Activated naive CD8-positive, alpha-beta T cell treated with anti-CD3 and anti-CD28 coated beads, Interleukin-2, amount 10 ng/mL, durations not matched to agents 7 days and 5 days (primary cell): ENCODE data around the gene FADS2. TPM values are rescaled to one million over a fixed set of nuclear protein-coding genes. Genes with fewer than 3 reads are reported as not detected.

Source experiments
- ATAC-seq: fragments of 150-1000 bp; cut with Tn5 transposase; one replicate; pipeline ENCODE4 v1.10.0; 2021; ENCODE audit warnings: low read depth, moderate library complexity
- POLR2A ChIA-PET: fragments of 350-600 bp; sonication (Branson Sonifier 250); formaldehyde crosslinking; loops from one replicate; lab custom pipeline; 2021; ENCODE audit warnings: antibody characterized with exemption; lab: Charles Lee
- DNase-seq: peaks from one replicate; pipeline ENCODE4 v3.0.0; 2021
- H3K27ac Mint-ChIP-seq: one replicate; pipeline ENCODE4 v1.8.0; 2022; ENCODE audit warnings: mild to moderate bottlenecking, mixed read lengths
- H3K27me3 Mint-ChIP-seq: one replicate; pipeline ENCODE4 v1.8.0; 2022; ENCODE audit warnings: mild to moderate bottlenecking, moderate library complexity, mixed read lengths
- H3K36me3 Mint-ChIP-seq: one replicate; pipeline ENCODE4 v1.8.0; 2021; ENCODE audit warnings: mild to moderate bottlenecking, mixed read lengths
- H3K4me1 Mint-ChIP-seq: one replicate; pipeline ENCODE4 v1.8.0; 2021; ENCODE audit warnings: mixed read lengths
- H3K4me3 Mint-ChIP-seq: one replicate; pipeline ENCODE4 v1.8.0; 2022; ENCODE audit warnings: mild to moderate bottlenecking, moderate library complexity, mixed read lengths
- H3K9me3 Mint-ChIP-seq: one replicate; pipeline ENCODE4 v1.8.0; 2021; ENCODE audit warnings: mixed read lengths
- total RNA-seq, 2 experiments: library from RNA; stranded (reverse); gene quantifications; one replicate each; pipeline ENCODE4 v1.2.3, GENCODE V29; 2021

Gene FADS2
- total RNA-seq, 2 experiments from 2014 or later: 245 to 280 TPM

DNA sequence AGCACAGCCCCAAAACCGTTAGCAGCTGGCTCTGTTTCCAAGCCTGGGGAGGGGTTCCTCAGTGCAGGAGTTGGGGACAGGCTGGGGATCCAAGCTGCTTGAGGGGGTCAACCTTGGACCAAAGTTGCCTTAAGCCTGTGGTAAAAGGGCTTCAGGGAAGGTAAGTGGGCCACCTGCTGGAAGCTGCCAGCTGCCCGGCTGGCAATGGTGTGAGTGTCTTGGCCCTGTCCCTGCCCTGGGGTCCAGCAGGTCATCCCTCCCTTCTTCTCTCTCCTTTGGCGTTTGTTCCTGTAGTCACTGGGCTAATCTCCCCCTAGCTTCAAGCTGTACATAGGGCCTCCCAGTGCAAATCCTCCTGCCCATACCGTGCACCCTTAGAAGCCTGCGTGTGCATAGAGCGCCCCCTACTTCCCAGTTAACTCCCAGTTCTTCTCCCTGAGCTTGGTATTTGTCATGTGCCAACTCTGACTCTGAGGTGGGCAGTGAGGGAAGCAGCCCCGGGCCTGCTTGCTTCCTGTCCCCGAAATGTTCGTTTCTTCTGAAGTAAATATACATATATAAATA, 40.1 kb upstream of the FADS2 start:
- POLR2A ChIA-PET: no interaction called here
- H3K4me1 Mint-ChIP-seq: peaks cover 25% of the 10 kb centered on the region
- no peaks in the 10 kb centered on the region for H3K27me3 Mint-ChIP-seq
- peak overlapping the region; percentile 48 for H3K27ac Mint-ChIP-seq
- H3K9me3 Mint-ChIP-seq: no peaks in the 10 kb centered on the region
- no peak for DNase-seq
- ATAC-seq: no peak
- H3K4me3 Mint-ChIP-seq: no peak overlapping the region
- peaks cover 13% of the 10 kb centered on the region for H3K36me3 Mint-ChIP-seq

DNA sequence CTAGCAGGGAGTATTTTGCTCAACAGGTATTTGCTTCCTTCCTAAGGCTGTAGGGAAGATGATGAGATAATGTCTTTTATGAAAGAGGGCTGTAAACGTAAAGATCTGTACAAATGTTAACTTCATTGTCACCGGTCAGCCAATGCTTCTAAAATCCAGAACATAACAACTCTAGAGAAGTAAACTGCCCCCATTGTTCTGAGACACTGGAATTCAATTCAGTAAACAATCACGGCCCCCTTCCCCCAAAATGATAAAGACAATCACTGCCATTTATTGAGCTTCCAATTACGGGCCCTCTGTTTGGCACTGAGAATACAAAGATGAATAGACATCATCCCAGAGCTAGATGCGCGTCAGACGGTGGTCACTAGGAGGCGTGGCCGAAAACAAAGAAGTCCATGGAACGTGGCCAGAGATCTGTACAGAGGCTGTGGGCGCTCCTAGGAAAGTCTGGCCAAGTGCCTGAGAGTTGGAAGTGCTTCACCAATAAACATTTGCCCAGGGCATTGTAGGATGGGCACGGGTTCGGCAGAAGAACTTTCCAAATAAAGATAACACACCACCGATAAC, 36.3 kb upstream of the FADS2 start:
- Mint-ChIP-seq H3K4me1 (peaks cover 44% of the 10 kb centered on the region), H3K27ac (peak overlapping the region; percentile 99), H3K4me3 (peak overlapping the region; percentile 91), H3K9me3 (no peaks in the 10 kb centered on the region), H3K36me3 (peaks cover 24% of the 10 kb centered on the region), H3K27me3 (no peaks in the 10 kb centered on the region)
- no peak for ATAC-seq
- DNase-seq: no peak
- POLR2A ChIA-PET: interaction anchor here (0.6 to 3.7 kb wide), 9 partner anchors 9 to 290 kb away, joined by 4 to 34 read pairs (median 6); partner anchors contain the start of genes FADS1, FADS2 and MYRF

DNA sequence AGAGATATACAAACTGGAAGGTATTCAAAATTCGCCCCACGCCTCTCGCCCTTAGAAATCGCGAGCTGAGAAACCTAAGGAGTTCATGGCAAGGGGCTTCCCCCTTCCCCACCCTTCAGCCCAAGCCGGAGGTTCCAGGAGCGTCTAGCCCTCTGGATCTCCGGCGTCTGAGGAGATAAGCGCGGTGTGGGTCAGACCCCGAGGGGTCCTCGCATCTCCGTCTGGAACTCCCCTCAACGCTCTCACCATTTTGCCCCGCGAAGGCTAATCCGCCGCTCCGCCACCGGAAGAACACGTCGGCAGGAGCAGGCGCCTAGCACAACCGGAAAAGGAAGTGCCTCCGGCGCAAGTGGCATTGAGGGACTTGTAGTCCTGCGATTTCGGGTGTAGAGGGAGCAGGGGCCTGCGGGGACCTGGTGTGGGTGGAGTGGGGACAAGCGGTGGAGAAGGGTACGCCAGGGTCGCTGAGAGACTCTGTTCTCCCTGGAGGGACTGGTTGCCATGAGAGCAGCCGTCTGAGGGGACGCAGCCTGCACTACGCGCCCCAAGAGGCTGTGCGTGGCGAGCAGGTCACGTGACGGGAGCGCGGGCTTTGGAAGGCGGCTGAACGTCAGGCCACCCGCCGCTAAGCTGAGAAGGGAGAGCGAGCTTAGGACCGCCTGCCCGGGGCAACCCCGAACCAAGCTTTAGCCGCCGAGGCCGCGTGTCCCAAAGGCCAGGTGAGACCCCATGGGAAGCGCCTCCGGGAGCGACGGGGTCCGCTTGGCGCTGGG, 35.6 kb upstream of the FADS2 start, which contains the start of the genes FEN1 and TMEM258:
Gene FEN1, plus strand, starts transcription at position 602 of the 773 bp plus-strand sequence. CDS start 2,451 bp downstream, outside the sequence.
Gene TMEM258, minus strand, starts transcription at position 290 of the 773 bp plus-strand sequence. Its CDS starts 41 bp downstream, at position 249.
- ATAC-seq: peak; percentile 91
- POLR2A ChIA-PET: interaction anchor here (0.6 to 3.7 kb wide), 17 partner anchors 8 to 463 kb away, joined by 3 to 34 read pairs (median 4); partner anchors contain the start of genes CPSF7, FADS1, FADS2 and MYRF
- no peaks in the 10 kb centered on the region for H3K27me3 Mint-ChIP-seq
- peaks cover 49% of the 10 kb centered on the region for H3K4me1 Mint-ChIP-seq
- peaks cover 29% of the 10 kb centered on the region for H3K36me3 Mint-ChIP-seq
- DNase-seq: peak; percentile 92
- peak within 1 kb of the TSS; percentile 91 for H3K4me3 Mint-ChIP-seq
- no peaks in the 10 kb centered on the region for H3K9me3 Mint-ChIP-seq
- peak within 1 kb of the TSS; percentile 99 for H3K27ac Mint-ChIP-seq

DNA sequence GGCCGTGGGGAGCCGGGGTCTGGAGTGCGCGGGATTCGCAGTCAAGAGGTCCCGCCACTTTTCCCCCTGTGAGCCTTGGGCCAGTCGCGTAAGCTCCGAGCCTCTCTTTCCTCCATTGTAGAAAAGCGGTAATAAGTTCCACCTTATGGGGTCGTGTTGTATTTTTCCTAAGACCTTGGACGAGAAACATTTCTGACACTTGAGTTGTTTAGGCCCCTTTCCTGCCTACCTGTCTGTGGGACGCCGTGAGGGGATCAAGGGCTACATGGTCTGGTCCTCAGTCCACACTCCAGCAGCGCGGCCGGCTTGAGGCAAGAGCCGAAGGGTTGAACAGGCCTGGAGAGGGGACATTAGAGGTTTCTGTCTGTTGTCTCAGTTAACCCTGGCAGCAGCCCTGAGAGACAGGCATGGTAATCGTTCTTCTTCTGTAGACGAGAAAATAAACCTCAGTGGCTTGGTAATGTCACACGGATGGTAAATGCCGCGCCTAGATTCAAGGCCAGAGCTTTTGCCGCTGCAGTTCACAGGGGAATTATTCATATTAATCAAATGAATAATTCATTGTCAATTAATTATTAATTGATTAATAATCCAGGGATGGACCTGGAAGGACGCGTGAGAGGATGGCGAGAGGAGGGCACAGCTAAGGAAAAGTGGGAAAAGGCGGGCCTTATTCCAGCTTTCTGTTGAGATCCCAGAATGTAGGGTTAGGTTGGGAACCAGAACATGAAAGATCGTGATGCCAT, 34.8 kb upstream of the FADS2 start:
- peaks cover 49% of the 10 kb centered on the region for H3K4me1 Mint-ChIP-seq

DNA sequence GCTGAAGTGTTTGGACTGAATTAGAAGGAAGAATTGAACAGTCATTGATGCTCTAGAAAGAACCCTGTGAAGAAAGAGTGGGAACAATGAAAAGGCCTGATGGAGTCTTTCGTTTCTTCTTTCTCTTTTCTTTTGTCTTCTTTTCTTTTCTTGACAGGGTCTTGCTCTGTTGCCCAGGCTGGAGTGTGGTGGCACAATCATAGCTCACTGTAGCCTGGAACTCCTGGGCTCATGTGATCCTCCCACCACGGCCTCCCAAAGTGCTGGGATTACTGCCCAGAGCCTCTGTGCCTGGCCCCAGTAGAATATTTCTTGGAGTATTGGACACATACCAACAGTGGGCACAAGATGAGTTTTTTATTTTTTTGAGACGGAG, 34.3 kb upstream of the FADS2 start:
- H3K36me3 Mint-ChIP-seq: peaks cover 29% of the 10 kb centered on the region
- H3K9me3 Mint-ChIP-seq: no peaks in the 10 kb centered on the region
- H3K27me3 Mint-ChIP-seq: no peaks in the 10 kb centered on the region

More for the DNA sequence above, 34.8 kb upstream of the FADS2 start:
- peak; percentile 35 for ATAC-seq
- no peaks in the 10 kb centered on the region for H3K27me3 Mint-ChIP-seq
- peaks cover 29% of the 10 kb centered on the region for H3K36me3 Mint-ChIP-seq
- POLR2A ChIA-PET: interaction anchor here (0.6 to 3.7 kb wide), 17 partner anchors 9 to 462 kb away, joined by 3 to 34 read pairs (median 4); partner anchors contain the start of genes CPSF7, FADS1, FADS2 and MYRF
- H3K4me3 Mint-ChIP-seq: peak overlapping the region; percentile 91
- H3K27ac Mint-ChIP-seq: peak overlapping the region; percentile 99
- no peak for DNase-seq
- no peaks in the 10 kb centered on the region for H3K9me3 Mint-ChIP-seq

DNA sequence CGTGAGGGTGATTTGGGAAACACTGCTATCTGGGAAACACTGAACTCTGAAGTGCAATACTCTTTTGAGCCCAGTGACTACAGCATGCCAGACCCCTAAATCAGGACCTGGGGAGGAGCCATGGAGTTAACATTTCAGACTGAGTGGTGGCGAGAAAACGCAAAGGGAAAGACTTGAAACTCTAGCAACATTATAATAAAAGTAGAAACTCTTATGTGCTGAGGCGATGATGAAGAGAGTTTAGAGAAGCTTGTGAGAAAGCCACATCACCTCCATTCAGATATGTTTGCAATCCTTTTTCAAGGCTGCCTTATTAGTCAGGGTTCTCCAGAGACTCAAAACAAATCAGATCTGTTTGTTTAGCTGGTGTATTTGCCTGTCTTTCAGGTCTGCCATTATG, 33.5 kb upstream of the FADS2 start:
- peaks cover 24% of the 10 kb centered on the region for H3K36me3 Mint-ChIP-seq
- H3K27ac Mint-ChIP-seq: no peak overlapping the region
- no peaks in the 10 kb centered on the region for H3K27me3 Mint-ChIP-seq
- H3K9me3 Mint-ChIP-seq: no peaks in the 10 kb centered on the region
- peaks cover 47% of the 10 kb centered on the region for H3K4me1 Mint-ChIP-seq
- peak overlapping the region; percentile 46 for H3K4me3 Mint-ChIP-seq
- POLR2A ChIA-PET: interaction anchor here (3.7 kb wide), 1 partner anchor 21 kb away, joined by 34 read pairs; the partner anchor contains the start of gene FADS1
- DNase-seq: no peak
- no peak for ATAC-seq

More for the DNA sequence above, 34.3 kb upstream of the FADS2 start:
- Mint-ChIP-seq H3K4me1 (peaks cover 44% of the 10 kb centered on the region), H3K4me3 (peak overlapping the region; percentile 91), H3K27ac (peak overlapping the region; percentile 76)
- DNase-seq: no peak
- ATAC-seq: no peak
- POLR2A ChIA-PET: interaction anchor here (1.3 to 3.7 kb wide), 5 partner anchors 8 to 154 kb away, joined by 3 to 34 read pairs (median 7); partner anchors contain the start of genes FADS1 and FADS2

DNA sequence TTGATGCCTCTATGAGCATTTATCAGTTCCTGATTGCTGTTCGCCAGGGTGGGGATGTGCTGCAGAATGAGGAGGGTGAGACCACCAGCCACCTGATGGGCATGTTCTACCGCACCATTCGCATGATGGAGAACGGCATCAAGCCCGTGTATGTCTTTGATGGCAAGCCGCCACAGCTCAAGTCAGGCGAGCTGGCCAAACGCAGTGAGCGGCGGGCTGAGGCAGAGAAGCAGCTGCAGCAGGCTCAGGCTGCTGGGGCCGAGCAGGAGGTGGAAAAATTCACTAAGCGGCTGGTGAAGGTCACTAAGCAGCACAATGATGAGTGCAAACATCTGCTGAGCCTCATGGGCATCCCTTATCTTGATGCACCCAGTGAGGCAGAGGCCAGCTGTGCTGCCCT, 32.6 kb upstream of the FADS2 start:
- Mint-ChIP-seq H3K27ac (no peak overlapping the region), H3K27me3 (no peaks in the 10 kb centered on the region), H3K36me3 (peaks cover 24% of the 10 kb centered on the region), H3K4me3 (peak overlapping the region; percentile 46), H3K4me1 (peaks cover 44% of the 10 kb centered on the region), H3K9me3 (no peaks in the 10 kb centered on the region)
- POLR2A ChIA-PET: no interaction called here
- ATAC-seq (no peak), DNase-seq (no peak)

DNA sequence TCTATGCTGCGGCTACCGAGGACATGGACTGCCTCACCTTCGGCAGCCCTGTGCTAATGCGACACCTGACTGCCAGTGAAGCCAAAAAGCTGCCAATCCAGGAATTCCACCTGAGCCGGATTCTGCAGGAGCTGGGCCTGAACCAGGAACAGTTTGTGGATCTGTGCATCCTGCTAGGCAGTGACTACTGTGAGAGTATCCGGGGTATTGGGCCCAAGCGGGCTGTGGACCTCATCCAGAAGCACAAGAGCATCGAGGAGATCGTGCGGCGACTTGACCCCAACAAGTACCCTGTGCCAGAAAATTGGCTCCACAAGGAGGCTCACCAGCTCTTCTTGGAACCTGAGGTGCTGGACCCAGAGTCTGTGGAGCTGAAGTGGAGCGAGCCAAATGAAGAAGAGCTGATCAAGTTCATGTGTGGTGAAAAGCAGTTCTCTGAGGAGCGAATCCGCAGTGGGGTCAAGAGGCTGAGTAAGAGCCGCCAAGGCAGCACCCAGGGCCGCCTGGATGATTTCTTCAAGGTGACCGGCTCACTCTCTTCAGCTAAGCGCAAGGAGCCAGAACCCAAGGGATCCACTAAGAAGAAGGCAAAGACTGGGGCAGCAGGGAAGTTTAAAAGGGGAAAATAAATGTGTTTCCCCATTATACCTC, 32.1 kb upstream of the FADS2 start:
- H3K27me3 Mint-ChIP-seq: no peaks in the 10 kb centered on the region
- H3K36me3 Mint-ChIP-seq: peaks cover 24% of the 10 kb centered on the region
- POLR2A ChIA-PET: interaction anchor here (0.8 kb wide), 1 partner anchor 38 kb away, joined by 4 read pairs; no protein-coding TSS in a partner anchor
- H3K4me1 Mint-ChIP-seq: peaks cover 40% of the 10 kb centered on the region
- no peak overlapping the region for H3K4me3 Mint-ChIP-seq
- no peak for DNase-seq
- no peaks in the 10 kb centered on the region for H3K9me3 Mint-ChIP-seq
- no peak overlapping the region for H3K27ac Mint-ChIP-seq
- ATAC-seq: no peak

DNA sequence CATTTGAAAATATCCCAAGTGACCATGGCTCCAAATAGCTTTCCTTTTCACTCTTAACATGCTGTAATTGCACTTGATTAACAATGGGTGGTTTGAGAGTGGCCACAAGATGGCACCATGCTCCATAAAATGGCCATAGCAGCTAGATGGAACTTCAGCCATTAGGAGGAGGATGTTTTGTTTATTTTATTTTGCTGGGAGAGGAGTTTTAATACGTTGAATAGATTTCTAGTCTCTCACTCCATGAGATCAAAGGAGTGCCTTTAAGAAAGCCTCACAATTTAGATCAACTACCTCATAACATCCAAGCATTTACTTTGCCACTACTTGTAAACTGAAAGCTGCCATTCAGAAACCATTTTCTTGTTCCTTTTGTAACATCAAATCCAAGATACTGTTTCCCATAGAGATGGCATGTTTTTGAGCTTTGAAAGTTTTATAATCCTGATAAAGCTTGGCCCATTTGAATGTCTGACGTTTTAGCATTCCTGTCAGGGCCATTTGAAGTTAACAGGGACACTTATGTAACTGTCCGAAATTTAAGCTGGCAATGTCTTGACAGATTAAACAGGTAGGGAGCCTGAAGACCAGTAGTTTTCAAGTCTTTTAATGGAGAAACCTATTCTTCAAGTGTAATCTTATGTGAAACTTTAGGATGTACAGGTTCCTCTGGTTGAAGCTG, 30.7 kb upstream of the FADS2 start:
- Mint-ChIP-seq H3K27ac (peak overlapping the region; percentile 26), H3K27me3 (no peaks in the 10 kb centered on the region), H3K4me3 (no peak overlapping the region), H3K4me1 (peaks cover 34% of the 10 kb centered on the region), H3K36me3 (peaks cover 29% of the 10 kb centered on the region), H3K9me3 (no peaks in the 10 kb centered on the region)
- DNase-seq (no peak), ATAC-seq (no peak)
- POLR2A ChIA-PET: interaction anchor here (0.9 to 3.3 kb wide), 8 partner anchors 11 to 285 kb away, joined by 3 to 24 read pairs (median 6); partner anchors contain the start of genes FADS1 and FADS2

DNA sequence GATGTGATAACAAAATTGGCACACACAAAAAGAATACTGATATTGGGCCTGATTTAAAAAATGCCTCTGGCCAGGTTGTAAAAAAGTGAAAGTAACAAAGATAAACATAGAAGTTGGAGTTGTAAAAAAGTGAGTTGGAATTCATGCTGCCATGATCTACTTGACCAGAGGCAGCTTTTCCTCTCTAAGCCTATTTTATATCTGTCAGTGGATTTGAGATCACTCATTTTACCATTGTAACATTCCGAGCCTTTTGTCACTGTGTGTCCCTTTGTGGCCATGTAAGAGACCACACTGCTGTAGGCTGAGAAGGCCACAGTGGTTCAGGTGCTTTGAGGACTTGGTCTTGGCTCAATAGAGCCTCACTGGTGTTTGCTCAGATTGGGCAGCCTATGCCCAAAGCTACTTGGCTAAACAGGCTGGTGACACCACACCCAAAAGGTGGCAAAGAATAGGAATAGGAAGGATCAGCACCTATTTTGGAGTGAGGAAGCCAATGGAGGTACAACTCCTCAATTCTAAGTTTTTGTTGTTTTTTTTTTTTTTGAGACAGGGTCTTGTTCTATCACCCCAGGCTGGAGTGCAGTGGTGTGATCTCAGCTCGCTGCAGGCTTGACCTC, 28.3 kb upstream of the FADS2 start:
- Mint-ChIP-seq H3K36me3 (peaks cover 38% of the 10 kb centered on the region), H3K4me1 (peaks cover 24% of the 10 kb centered on the region), H3K4me3 (no peak overlapping the region), H3K9me3 (no peaks in the 10 kb centered on the region), H3K27me3 (no peaks in the 10 kb centered on the region), H3K27ac (no peak overlapping the region)
- POLR2A ChIA-PET: interaction anchor here (3.3 kb wide), 1 partner anchor 16 kb away, joined by 24 read pairs; the partner anchor contains the start of gene FADS1
- no peak for DNase-seq
- no peak for ATAC-seq
